Progenitor cell of endocrine pancreas (in vitro differentiated cells): ENCODE measurements around the gene SOD3. TPM values are rescaled to one million over a fixed set of nuclear protein-coding genes. Genes with fewer than 3 reads are reported as not detected.

Experiments used
- DNase-seq: peaks from one replicate; pipeline ENCODE4 v3.0.0; 2021; ENCODE audit warnings: low spot score; ENCODE audit not compliant: unreplicated experiment
- H3K27ac Mint-ChIP-seq: 2 replicates; pipeline ENCODE4 v1.8.0; 2021; ENCODE audit warnings: mild to moderate bottlenecking, moderate library complexity, mixed read lengths
- H3K27me3 Mint-ChIP-seq: 2 replicates; pipeline ENCODE4 v1.8.0; 2021; ENCODE audit warnings: mixed read lengths
- H3K36me3 Mint-ChIP-seq: 2 replicates; pipeline ENCODE4 v1.8.0; 2022; ENCODE audit warnings: mixed read lengths; ENCODE audit not compliant: insufficient read depth
- H3K4me1 Mint-ChIP-seq: 2 replicates; pipeline ENCODE4 v1.8.0; 2021; ENCODE audit warnings: low read depth, mixed read lengths
- H3K4me3 Mint-ChIP-seq: 2 replicates; pipeline ENCODE4 v1.8.0; 2021; ENCODE audit warnings: low read depth, mild to moderate bottlenecking, moderate library complexity, mixed read lengths
- H3K9me3 Mint-ChIP-seq: 2 replicates; pipeline ENCODE4 v1.8.0; 2021; ENCODE audit warnings: low read depth, mixed read lengths
- CTCF ChIP-seq: fragments of 200-600 bp; sonication (generic); IDR thresholded peaks from one replicate; pipeline ENCODE4 v1.5.0; 2021; ENCODE audit warnings: antibody characterized with exemption, mild to moderate bottlenecking; ENCODE audit not compliant: unreplicated experiment
- total RNA-seq: library from RNA; stranded (reverse); gene quantifications from 2 replicates; pipeline ENCODE4 v1.2.1, GENCODE V29; 2021

SOD3 gene
- total RNA-seq, 1 donor from 2014 or later, result 6.2 TPM

- no peak for DNase-seq
- TF ChIP-seq CTCF, result no peak
- no peaks in the 10 kb centered on the region for H3K27me3 Mint-ChIP-seq
- peaks cover 8% of the 10 kb centered on the region for H3K9me3 Mint-ChIP-seq
- peaks cover 2% of the 10 kb centered on the region for H3K4me1 Mint-ChIP-seq
- H3K27ac Mint-ChIP-seq, result no peak overlapping the region
- H3K4me3 Mint-ChIP-seq, result no peak overlapping the region
- H3K36me3 Mint-ChIP-seq, result peaks cover 27% of the 10 kb centered on the region
These were observed 21.4 kb downstream of the SOD3 start for GRCh38 chr4:24816797-24817196.

- no peak for TF ChIP-seq CTCF
- Mint-ChIP-seq H3K9me3 (no peaks in the 10 kb centered on the region), H3K27me3 (no peaks in the 10 kb centered on the region), H3K27ac (no peak overlapping the region), H3K4me3 (no peak overlapping the region), H3K36me3 (peaks cover 22% of the 10 kb centered on the region), H3K4me1 (peaks cover 2% of the 10 kb centered on the region)
- DNase-seq, result no peak
These were observed 25.2 kb downstream of the SOD3 start for GRCh38 chr4:24820541-24820940.

GRCh38 chr4:24824720-24825119, 29.3 kb downstream of the SOD3 start:
- Mint-ChIP-seq H3K27me3 (no peaks in the 10 kb centered on the region), H3K36me3 (peaks cover 13% of the 10 kb centered on the region), H3K4me3 (no peak overlapping the region), H3K9me3 (no peaks in the 10 kb centered on the region), H3K27ac (no peak overlapping the region), H3K4me1 (no peaks in the 10 kb centered on the region)
- DNase-seq, result no peak
- TF ChIP-seq CTCF, result no peak

GRCh38 chr4:24831637-24832036, 36.3 kb downstream of the SOD3 start:
- H3K36me3 Mint-ChIP-seq, result peaks cover 18% of the 10 kb centered on the region
- no peaks in the 10 kb centered on the region for H3K4me1 Mint-ChIP-seq
- no peak for TF ChIP-seq CTCF
- H3K9me3 Mint-ChIP-seq, result no peaks in the 10 kb centered on the region
- H3K4me3 Mint-ChIP-seq, result no peak overlapping the region
- no peaks in the 10 kb centered on the region for H3K27me3 Mint-ChIP-seq
- DNase-seq, result no peak
- no peak overlapping the region for H3K27ac Mint-ChIP-seq

GRCh38 chr4:24835696-24836095, 40.3 kb downstream of the SOD3 start:
- H3K9me3 Mint-ChIP-seq, result no peaks in the 10 kb centered on the region
- no peak overlapping the region for H3K27ac Mint-ChIP-seq

More at GRCh38 chr4:24835696-24836095, 40.3 kb downstream of the SOD3 start:
- Mint-ChIP-seq H3K4me3 (no peak overlapping the region), H3K36me3 (peaks cover 12% of the 10 kb centered on the region), H3K27me3 (no peaks in the 10 kb centered on the region), H3K4me1 (no peaks in the 10 kb centered on the region)
- no peak for DNase-seq
- no peak for TF ChIP-seq CTCF
